HCT116 (cell line): ENCODE measurements around the gene EVL.

Experiments used
- CBX3 ChIP-seq: IDR thresholded peaks from 2 replicates; pipeline ENCODE4 v1.6.1; 2012; ENCODE audit warnings: low read depth
- CEBPB ChIP-seq: IDR thresholded peaks from 2 replicates; pipeline ENCODE4 v1.6.1; 2012; ENCODE audit warnings: low read depth
- EGR1 ChIP-seq: IDR thresholded peaks from 2 replicates; pipeline ENCODE4 v1.6.1; 2012; ENCODE audit warnings: low read depth
- EZH2 ChIP-seq: fragments of 200-600 bp; sonication (generic); IDR thresholded peaks from 2 replicates; pipeline ENCODE4 v1.6.1; 2017; ENCODE audit warnings: antibody characterized with exemption, mixed run types
- EZH2phosphoT487 ChIP-seq: fragments of 200-600 bp; IDR thresholded peaks from 2 replicates; pipeline ENCODE4 v1.6.1; 2018; ENCODE audit warnings: antibody characterized with exemption, borderline replicate concordance
- FOSL1 ChIP-seq: IDR thresholded peaks from 2 replicates; pipeline ENCODE4 v1.6.1; 2012; ENCODE audit warnings: low read depth
- JUND ChIP-seq: IDR thresholded peaks from 2 replicates; pipeline ENCODE4 v1.6.1; 2012
- POLR2A ChIP-seq: IDR thresholded peaks from 2 replicates; pipeline ENCODE4 v1.7.0; 2011; ENCODE audit warnings: borderline replicate concordance; ENCODE audit not compliant: insufficient read depth, insufficient read length; ENCODE audit errors: extremely low read depth
- POLR2AphosphoS5 ChIP-seq: IDR thresholded peaks from 2 replicates; pipeline ENCODE4 v1.6.1; 2011; ENCODE audit warnings: mild to moderate bottlenecking, low read depth, low read length, moderate library complexity
- SRF ChIP-seq: IDR thresholded peaks from 2 replicates; pipeline ENCODE4 v1.6.1; 2012; ENCODE audit warnings: low read depth
- YY1 ChIP-seq: IDR thresholded peaks from 2 replicates; pipeline ENCODE4 v1.6.1; 2011; ENCODE audit warnings: low read length, low read depth, moderate library complexity, mild to moderate bottlenecking; ENCODE audit not compliant: insufficient replicate concordance; ENCODE audit errors: extremely low read depth
- TF ChIP-seq, protein P1 (sequence below), 3 experiments: fragments of 200-600 bp in 1 of 3; sonication (generic) in 1 of 3; IDR thresholded peaks in 2 of 3; conservative IDR thresholded peaks in 1 of 3; 2 replicates each; pipeline ENCODE4 v1.5.1; 2012 to 2017; ENCODE audit warnings: low read depth in 2 of 3, low read length in 2 of 3, antibody characterized with exemption in 1 of 3, borderline replicate concordance in 1 of 3, control low read depth in 1 of 3, mild to moderate bottlenecking in 1 of 3, mixed read lengths in 1 of 3, mixed run types in 1 of 3, moderate library complexity in 1 of 3; ENCODE audit not compliant: insufficient read depth in 1 of 3
- TF ChIP-seq, protein P2 (sequence below): IDR thresholded peaks from 2 replicates; pipeline ENCODE4 v1.6.1; 2012

DNA sequence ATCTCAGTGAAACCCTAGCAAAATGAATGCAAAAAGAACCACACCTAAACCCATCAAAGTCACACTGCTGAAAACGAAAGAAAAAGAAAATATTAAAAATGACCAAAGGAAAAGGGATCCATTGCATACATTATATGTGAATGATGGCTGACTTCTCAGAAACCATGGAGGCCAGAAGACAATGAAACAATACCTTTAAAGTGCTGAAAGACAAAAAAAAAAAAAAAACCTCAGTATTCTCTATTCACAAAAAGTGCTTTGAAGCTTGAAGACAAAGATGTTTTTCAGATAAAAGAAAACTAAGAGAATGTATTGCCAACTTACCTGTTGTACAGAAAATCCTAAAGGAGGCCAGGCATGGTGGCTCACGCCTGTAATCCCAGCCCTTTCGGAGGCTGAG, 4.5 kb upstream of the EVL start:
- TF ChIP-seq POLR2AphosphoS5 (no peak), SRF (no peak), YY1 (no peak), EZH2 (no peak), EGR1 (no peak), POLR2A (no peak), EZH2phosphoT487 (no peak), FOSL1 (no peak), CEBPB (no peak), CBX3 (no peak), JUND (no peak)
- TF ChIP-seq, protein P1, sequence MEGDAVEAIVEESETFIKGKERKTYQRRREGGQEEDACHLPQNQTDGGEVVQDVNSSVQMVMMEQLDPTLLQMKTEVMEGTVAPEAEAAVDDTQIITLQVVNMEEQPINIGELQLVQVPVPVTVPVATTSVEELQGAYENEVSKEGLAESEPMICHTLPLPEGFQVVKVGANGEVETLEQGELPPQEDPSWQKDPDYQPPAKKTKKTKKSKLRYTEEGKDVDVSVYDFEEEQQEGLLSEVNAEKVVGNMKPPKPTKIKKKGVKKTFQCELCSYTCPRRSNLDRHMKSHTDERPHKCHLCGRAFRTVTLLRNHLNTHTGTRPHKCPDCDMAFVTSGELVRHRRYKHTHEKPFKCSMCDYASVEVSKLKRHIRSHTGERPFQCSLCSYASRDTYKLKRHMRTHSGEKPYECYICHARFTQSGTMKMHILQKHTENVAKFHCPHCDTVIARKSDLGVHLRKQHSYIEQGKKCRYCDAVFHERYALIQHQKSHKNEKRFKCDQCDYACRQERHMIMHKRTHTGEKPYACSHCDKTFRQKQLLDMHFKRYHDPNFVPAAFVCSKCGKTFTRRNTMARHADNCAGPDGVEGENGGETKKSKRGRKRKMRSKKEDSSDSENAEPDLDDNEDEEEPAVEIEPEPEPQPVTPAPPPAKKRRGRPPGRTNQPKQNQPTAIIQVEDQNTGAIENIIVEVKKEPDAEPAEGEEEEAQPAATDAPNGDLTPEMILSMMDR (IDR thresholded peaks at IDR 0.05 in 2 of 3, conservative IDR thresholded peaks at IDR 0.05 in 1 of 3; ENCODE audit: borderline replicate concordance in 1 of 3, insufficient read depth in 1 of 3, low read depth in 2 of 3, low read length in 2 of 3) = no peak
- TF ChIP-seq, protein P2, sequence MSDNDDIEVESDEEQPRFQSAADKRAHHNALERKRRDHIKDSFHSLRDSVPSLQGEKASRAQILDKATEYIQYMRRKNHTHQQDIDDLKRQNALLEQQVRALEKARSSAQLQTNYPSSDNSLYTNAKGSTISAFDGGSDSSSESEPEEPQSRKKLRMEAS = no peak
